ENCODE data around the gene SRR.

Gene SRR

DNA sequence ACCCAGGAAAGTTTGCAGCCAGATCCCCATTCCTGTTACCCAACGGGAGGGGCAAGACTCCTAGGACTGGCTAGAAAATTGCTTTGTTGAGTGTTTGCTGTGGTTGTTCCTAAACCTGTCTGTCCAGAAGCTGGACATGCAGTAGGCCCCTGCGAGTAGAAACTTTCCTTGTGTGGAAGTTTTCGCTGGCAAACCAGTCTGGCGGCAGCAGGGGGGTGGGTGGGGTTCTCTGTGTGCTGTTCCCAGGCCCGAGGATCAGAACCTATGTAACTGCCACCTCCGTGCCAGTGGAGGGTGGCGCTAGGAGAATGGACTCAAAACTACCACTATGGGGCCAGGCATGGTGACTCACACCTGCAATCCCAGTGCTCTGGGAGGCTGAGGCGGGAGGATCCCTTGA is 42.7 kb downstream of the SRR start:
- DNase-seq (ENCODE audit: low spot score), result no peak

DNA sequence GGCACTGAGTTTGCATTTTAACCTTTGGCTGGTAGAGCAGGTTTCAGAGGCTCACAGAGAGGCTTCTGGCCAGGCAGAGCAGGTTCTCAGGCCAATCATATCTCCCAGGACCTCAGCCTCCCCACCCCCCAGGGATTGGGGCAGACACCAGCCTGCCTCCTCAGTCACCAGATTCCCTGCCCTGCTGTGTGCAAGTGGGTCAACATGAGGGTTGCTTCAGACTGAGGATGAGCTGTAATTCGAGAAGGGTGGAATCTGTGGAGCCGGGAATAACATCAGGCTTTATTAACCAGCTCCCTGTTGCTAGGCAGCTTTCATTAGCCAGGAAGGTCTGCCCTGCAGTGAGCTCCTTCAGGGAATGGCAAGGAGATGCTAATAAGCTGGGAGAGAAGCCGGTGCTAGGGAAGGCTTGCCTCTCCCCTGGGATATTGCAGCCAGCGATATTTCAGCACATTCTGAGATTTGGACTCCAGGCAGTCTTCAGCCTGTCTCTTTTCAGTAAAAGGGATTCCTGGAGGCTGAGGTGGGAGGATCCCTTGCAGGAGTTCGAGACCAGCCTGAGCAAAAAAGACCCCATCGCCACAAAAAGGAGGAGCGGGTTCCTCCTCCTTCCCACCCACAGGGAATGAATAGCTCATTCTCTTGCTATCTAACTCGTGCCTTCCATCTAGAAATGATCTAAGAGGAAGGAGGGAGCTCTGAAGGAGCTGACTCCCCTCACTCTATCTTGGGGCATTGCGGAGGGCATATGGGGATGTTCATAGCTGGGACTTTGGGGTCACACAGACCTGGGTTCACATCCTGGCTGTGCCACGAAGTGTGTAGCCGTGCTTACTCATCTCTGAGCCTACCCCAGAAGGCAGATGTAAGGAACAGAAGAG is 44.3 kb downstream of the SRR start:
- DNase-seq (ENCODE audit: low spot score), result peak; percentile 84

DNA sequence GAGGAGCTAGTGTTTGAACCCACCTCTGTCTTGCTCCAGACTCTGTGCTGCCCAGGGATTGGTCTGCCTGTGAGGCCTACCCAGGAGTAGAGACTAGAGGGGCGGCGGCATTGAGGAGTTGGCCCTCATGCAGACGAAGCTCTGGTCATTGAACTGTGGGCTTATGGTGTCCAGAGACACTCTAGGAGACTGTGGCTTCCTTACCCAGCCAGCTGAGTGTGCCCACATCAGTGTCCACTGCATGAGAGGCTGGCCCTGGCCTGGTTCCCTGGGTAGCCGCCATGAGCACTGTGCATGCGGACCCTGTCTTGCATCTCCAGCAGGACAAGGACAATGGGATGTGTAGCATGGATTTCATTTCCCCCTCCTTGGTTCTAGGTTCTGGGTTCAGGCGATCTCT is 47.5 kb downstream of the SRR start:
- no peak for DNase-seq (ENCODE audit: low spot score)

DNA sequence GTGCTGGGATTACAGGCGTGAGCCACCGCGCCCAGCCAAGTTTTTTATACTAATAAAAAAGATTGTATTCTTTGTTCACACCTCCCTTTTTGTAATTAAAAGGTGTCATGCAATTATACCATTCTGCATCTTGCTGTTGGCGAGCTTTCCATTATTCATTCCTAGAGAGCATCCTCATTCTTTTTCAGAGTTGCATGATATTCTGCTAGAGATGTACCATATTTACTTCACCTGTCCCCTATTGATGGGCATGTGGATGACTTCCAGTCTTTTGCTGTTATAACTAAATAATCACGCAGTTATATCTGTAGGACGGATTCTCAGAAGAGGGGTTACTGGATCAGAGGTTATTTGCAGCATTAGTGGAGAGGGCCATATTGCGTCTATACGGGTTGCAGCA is 50.6 kb downstream of the SRR start:
- no peak for DNase-seq (ENCODE audit: low spot score)

DNA sequence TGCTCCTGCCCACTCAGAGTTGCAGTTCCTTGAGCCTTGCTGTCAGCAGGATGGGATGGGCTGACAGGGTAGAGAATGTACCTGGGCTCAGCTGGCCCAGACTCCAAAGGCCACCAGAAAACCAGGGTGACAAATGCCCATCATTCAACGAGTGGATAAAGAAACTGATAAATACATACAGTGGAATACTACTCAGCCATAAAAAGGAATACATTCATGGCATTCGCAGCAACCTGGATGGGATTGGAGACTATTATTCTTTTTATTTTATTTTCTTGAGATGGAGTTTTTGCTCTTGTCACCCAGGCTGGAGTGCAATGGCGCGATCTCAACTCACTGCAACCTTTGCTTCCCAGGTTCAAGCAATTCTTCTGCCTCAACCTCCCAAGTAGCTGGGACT is 53.5 kb downstream of the SRR start:
- no peak for DNase-seq (ENCODE audit: low spot score)

DNA sequence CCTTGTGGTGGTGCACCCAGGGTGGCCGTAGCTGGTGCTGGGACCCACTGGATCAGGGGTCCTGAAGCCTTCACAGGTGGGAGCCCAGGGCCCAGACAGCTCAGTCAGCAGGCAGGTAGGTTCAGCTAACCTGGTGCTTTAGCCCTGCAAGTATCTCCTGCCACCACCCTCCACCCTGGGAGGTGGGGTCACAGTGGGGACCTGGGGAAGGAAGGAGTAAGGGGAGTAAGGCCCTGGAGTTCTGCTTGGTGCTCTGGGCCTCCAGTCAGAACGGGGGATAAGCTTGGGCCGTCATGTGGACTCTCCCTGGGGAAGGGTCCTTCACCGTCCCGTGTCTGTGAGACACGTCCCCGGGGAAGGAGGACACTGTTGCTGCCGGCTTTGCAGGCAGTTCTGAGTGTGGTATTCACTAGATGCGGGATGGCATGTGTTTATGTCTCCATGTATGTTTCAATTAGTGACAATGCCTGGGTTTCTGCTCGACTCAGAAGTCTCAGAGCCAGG is 54.2 kb downstream of the SRR start:
- no peak for DNase-seq (ENCODE audit: low spot score)

DNA sequence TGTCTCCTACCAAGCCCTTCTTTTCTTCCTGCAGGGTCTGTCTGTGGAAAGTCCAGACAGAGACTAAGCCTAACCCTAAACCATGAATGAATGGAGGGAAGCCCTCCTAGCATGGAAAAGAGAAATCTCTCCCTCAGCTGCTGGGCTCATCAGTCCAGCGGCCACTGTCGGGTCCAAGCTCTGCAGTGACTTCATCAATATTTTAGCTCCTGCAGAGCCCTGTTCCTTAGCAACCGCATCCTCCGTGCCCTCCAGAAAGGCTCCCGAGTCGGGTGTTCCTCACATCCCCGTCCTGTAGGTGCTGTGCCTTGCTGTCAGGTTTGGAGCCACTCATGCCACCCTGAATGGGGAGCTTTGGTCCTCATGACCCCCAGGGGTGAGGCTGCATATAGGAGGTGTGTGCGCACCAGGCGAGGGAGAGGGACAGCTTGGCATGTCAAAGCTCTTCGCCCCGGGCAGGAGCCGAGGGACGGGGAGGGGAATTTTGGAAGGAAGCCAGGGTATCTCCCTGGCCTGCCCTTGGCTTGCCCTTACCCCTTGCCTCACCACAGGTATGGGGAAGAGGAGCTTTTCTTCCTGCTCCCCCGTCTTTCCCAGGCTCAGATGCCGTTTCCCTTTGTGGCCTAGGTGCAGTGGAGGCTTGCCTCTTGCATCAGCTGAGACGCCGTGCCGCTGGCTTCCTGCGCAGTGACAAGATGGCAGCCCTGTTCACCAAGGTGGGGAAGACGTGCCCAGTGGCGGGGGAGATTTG is 57.4 kb downstream of the SRR start:
- no peak for DNase-seq (ENCODE audit: low spot score)

DNA sequence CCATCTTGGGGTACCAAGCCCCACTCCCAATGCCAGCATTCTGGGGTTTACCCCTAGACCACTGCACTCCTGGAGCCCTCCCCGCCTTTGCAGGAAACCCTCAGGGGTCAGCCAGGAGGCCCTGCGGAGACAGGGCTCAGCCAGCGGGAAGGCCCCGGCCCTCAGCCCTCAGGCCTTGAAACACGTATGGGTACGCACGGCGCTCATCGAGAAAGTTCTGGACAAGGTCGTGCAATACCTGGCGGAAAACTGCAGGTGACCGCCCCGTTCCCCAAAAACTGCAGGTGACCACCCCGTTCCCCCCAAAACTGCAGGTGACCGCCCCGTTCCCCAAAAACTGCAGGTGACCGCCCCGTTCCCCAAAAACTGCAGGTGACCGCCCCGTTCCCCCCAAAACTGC is 58.3 kb downstream of the SRR start:
- DNase-seq (ENCODE audit: low spot score), result no peak

DNA sequence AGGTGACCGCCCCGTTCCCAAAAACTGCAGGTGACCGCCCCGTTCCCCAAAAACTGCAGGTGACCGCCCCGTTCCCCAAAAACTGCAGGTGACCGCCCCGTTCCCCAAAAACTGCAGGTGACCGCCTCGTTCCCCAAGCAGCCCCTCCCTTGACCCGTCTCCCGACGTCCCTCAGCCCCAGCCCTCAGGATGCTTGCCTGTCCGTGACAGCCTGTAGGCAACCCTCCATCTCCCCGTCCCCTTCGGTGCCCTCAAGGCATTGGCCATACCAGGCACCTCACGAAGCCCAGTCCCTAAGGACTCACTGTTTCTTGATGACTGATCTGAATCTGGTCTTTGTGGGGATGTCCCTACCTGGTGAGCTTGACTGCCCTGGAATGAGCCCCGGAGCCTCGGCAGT is 58.7 kb downstream of the SRR start:
- no peak for DNase-seq (ENCODE audit: low spot score)

DNA sequence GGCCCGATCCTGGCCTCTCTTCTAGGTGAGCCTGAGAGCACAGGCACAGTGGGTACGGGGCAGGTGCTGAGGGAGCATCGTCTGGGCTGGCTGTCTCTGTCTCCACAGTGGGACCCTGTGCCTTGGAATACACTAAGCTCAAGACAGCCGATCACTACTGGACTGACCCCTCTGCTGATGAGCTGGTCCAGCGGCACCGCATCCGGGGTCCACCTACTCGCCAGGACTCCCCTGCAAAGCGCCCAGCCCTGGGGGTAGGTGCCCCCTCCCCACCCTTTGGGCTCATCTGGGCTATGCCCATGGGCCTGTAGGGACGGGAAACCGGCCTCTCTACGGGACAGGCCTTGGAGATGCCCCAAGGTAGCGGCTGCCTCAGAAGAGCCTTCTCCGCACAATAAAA is 59.1 kb downstream of the SRR start:
- DNase-seq (ENCODE audit: low spot score), result no peak

DNA sequence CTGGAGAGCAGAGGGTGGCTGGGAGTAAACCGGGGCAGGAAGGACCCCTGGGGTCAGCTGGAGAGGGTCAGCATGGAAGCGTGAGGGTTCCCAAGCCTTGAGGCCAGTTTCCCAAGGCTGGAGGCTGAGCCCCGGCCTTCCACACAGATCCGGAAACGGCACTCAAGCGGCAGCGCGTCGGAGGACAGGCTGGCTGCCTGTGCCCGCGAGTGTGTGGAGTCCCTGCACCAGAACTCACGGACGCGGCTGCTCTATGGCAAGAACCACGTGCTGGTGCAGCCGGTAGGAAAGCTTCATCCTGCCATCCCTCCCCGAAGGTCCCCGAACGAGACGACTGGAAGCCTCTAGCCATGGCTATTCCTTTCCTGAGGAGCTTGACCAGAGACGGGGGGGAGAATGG is 59.6 kb downstream of the SRR start:
- DNase-seq (ENCODE audit: low spot score), result no peak

DNA sequence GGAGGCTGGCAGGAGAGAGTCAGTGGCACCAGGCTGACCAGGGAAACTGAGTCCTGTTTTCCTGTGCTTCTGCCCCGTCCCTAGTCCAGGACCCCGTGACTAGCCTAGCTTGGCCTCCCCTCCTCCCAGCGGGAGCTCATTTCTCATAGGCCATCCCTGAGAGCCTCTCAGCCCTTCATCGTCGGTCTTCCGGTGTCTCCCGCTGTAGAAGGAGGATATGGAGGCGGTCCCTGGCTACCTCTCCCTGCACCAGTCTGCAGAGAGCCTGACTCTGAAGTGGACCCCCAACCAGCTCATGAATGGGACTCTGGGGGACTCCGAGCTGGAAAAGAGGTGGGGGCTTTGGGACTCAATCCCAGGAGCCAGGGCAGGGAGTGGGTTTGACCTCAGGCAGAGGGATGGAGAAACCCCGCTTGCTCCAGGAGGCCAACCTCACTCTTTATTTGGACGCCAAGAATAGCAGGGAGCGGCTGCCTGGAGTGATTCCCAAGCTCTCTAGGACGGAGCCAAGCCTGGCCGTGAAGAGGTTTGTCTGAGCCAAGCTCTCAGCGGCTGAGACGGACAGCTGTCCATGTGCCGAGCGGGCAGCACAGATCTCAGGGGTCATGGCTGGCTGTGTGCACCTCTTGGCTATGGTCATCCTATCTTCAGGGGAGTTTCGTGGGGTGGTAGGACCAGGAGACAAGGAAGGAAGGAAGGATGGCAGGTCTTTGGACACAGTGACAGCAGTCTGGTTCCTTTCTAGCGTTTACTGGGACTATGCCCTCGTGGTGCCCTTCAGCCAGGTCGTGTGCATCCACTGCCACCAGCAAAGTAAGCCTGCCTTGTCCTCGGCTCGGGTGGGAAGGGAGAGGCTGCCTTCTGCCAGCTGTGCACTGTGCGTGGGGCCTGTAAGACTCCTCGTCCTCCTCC is 60.4 kb downstream of the SRR start:
- DNase-seq (ENCODE audit: low spot score), result no peak

DNA sequence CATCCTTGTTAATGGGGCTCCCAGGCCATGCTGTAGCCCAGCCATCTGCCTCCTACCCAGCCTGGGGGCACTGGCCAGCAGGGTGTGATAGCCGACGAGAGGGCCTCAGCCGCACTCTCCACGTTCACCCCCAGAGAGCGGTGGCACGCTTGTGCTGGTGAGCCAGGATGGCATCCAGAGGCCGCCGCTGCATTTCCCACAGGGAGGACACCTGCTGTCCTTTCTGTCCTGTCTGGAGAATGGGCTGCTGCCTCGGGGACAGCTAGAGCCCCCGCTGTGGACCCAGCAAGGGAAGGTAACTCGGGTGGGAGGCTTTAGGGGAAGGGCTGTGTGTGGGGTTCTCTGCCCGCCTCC is 61.0 kb downstream of the SRR start:
- DNase-seq (ENCODE audit: low spot score), result no peak

DNA sequence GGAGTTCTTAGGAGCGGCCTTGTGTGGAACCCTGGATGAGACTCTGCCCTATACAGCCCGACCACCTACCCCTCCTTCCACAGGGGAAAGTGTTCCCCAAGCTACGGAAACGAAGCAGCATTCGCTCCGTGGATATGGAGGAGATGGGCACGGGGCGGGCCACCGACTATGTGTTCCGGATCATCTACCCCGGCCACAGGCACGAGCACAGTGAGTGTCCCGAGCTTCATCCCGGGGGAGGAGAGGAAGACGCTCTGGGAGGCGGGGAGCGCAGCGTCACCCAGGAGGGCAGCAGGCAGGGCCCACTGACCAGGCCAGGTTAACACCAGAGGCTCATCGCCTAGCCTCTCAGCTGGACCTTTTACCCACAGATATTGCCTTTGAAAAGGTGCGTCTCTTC is 61.4 kb downstream of the SRR start:
- DNase-seq (ENCODE audit: low spot score), result no peak

DNA sequence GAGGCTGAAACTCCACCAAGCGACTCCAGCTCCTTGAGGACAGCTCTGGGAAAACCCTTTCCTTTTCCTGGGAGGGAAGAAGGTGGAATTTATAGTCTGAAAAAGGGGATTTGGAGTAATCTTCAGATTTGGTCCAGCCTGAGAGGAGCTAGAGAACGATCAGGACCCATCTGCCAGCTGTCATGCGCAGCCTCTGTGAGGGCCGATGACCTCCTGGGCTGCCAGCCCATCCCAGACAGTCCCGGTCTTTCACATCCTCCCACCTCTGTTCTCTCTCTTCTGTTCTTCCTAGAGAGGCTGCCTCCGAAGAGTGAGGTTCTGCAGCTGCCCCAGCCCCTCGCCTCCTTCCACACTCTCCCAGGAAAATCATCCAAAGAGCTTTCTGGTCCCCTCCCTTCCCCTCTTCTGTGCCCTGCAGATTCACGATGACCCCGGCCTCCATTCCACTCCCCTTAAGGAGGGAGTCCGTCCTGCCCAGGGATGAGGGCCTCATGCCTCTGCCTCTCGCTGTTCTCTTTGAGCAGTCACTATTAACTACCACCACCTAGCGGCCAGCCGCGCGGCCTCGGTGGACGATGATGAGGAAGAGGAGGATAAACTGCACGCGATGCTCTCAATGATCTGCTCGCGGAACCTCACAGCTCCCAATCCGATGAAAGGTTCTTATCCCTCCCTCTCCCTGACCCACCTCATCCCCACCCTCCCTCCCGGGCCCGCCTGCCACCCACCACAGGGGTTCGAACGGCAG is 63.2 kb downstream of the SRR start:
- peak; percentile 69 for DNase-seq (ENCODE audit: low spot score)

DNA sequence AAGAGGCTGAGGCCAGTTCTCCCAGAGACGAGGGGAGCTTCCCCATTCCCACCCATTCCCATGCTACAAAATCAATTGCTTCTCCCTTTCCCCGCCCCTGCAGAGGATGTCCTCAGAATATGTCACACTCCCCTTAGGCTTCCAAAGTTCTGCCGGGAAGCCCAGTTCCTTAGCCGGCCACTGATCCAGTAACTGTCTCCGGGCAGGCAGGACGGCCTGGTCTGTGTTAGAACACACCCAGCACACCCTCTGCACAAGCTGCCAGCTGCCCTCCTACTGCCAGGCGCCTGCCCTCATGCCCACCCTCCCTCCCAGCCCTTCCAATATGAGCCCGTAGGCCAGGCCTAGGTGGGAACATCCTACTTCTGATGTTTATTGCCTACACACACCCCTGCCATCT is 64.6 kb downstream of the SRR start:
- no peak for DNase-seq (ENCODE audit: low spot score)

DNA sequence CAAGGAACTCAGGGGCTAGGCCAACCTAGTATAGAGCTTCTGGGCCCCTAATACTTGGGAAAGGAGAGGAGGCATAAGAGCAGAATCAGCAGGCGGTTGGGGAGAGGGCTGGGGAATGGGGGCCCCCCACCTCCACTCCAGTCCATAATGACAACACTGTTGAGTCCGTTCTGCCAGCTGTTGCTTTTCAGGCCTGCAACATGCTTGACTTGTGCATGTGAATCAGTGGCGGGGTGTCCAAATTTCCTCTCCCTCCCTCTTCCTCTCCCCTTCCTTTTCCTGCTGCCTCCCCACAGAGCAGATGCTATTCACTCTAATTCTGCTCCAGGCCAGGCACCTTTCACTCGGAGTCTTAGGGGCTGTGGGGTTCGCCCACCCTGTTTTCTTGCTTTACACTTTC is 65.3 kb downstream of the SRR start:
- no peak for DNase-seq (ENCODE audit: low spot score)

DNA sequence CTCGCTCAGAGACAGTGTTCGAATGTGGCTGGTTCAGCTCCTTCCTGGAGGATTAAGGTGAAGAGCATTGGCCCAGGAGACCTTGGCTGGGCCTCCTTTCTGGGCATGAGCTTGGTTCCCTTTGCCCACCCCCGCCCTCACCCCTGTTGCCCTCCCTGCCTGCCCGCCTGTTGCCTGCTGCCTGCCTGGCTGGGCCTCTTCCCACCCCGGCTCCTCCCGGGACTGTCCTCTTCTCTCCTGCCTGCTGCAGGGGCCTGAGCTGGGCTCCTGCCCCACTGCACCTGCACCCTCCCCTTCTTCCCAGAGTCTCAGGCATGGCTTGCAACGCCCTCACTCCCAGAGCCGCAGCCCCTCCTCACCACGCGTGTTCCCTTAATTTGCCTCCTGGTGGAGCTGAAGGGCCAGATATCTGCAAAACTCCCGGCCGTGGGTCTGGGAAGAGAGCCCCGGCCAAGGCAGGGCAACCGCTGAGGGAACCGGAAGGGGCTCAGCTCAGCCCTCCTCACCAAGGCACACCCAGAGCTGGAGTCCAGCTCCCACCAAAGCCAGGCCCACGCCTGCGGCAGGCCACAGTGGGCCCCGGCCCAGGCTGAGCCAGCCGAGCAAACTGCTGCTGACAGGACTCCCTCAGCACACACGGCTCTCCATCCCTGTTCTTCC is 65.9 kb downstream of the SRR start:
- peak; percentile 80 for DNase-seq (ENCODE audit: low spot score)

DNA sequence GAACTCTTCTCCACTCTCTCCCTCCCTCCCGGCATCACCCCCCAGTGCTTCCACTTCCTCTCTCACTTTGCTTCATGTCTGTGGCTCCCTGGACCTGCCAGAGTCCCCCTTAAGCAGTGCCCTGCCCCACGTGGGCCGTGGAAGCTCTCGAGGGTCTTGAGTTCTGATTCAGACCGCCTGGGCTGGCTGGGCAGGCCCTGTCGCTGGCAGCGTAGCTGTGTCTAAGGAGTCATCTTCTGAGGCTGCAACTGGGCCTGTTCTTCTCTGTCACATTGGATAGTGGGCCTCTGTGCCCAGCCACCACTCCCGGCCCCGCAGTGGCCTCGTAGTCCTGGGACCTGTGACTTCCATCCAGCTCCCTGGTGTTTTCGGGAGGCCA is 66.5 kb downstream of the SRR start:
- no peak for DNase-seq (ENCODE audit: low spot score)

DNA sequence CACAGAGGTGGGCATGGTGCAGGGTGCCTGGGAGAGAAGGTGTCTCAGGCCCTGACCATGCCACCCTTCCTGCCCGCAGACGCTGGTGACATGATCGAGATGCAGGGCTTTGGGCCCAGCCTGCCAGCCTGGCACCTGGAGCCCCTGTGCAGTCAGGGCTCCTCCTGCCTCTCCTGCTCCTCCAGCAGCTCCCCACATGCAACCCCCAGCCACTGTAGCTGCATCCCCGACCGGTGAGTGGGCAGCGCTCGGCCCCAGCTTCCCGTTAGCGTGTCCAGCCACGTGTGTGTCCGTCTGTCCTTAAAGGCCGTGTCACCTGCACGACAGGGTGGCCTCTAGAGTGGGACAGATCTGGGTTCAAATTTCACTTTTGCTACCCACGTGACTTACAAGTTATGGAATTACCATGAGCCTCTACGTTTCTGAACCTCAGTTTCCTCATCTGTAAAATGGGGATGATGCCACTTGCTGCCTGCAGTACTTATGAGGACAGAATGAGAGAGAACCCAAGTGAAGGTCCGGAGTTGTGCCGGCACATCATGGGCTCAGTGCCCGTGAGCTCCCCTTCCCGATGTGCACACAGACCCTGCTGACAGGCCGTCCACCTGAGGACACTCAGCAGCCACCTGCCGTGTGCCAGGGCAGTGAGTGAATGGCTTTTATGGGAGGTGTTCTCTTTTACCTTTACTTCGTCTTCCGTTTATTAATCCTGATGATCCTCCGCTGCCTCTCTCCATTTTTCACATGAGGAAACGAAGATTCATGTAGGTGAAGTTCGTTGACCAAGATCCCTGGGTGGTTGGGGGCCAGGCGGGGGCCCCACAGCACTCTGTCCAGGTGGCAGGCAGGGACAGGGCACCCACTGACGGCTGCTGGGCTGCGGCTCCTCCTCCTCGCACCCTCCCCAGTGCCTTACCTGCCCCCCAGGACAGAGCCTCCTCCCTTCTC is 67.7 kb downstream of the SRR start:
- no peak for DNase-seq (ENCODE audit: low spot score)
